HTERT RPE-1 (cell line): ENCODE results near the gene SCRT2.

Experiments used
- in situ Hi-C: fragments of 300-500 bp; cut with MboI; formaldehyde crosslinking; loops from 4 replicates; pipeline ENCODE4 v1.14.3; 2020; ENCODE audit warnings: low sequenced_read_pairs

SCRT2 gene

GRCh38 chr20:672963-673602, 2.5 kb downstream of the SCRT2 start:
- in situ Hi-C loops: no loop called here

GRCh38 chr20:671252-672030, 4.2 kb downstream of the SCRT2 start:
- in situ Hi-C loops: no loop called here

GRCh38 chr20:669573-669972, 6.0 kb downstream of the SCRT2 start:
- in situ Hi-C loops: no loop called here

- in situ Hi-C loops: no loop called here
These were observed 7.0 kb downstream of the SCRT2 start for GRCh38 chr20:668638-669037.

GRCh38 chr20:668050-668449, 7.6 kb downstream of the SCRT2 start:
- in situ Hi-C loops: no loop called here

- in situ Hi-C loops: no loop called here
These were observed 8.1 kb downstream of the SCRT2 start for GRCh38 chr20:667351-668034.

GRCh38 chr20:666877-667276, 8.7 kb downstream of the SCRT2 start:
- in situ Hi-C loops: no loop called here

GRCh38 chr20:665276-665675, 10.3 kb downstream of the SCRT2 start:
- in situ Hi-C loops: no loop called here

GRCh38 chr20:664576-664975, 11.0 kb downstream of the SCRT2 start:
- in situ Hi-C loops: no loop called here

- in situ Hi-C loops: no loop called here
These were observed 11.5 kb downstream of the SCRT2 start for GRCh38 chr20:664151-664550.

- in situ Hi-C loops: no loop called here
These were observed 12.1 kb downstream of the SCRT2 start for GRCh38 chr20:663315-664090.

- in situ Hi-C loops: no loop called here
These were observed 13.1 kb downstream of the SCRT2 start for GRCh38 chr20:662277-663192.

GRCh38 chr20:661474-662270, 13.9 kb downstream of the SCRT2 start:
- in situ Hi-C loops: no loop called here

- in situ Hi-C loops: no loop called here
These were observed 16.8 kb downstream of the SCRT2 start for GRCh38 chr20:658731-659291.

- in situ Hi-C loops: no loop called here
These were observed 17.4 kb downstream of the SCRT2 start for GRCh38 chr20:658202-658601.

GRCh38 chr20:655726-656624, 19.6 kb downstream of the SCRT2 start:
- in situ Hi-C loops: no loop called here

GRCh38 chr20:654417-654750, 21.2 kb downstream of the SCRT2 start:
- in situ Hi-C loops: no loop called here
